GM23248 (cell line): ENCODE results near the gene MAPK8. TPM values are rescaled to one million over a fixed set of nuclear protein-coding genes. Genes with fewer than 3 reads are reported as not detected.

ENCODE experiments used
- DNase-seq: peaks from one replicate; pipeline ENCODE4 v3.0.0-alpha.2; 2015
- H2AFZ ChIP-seq: fragments of 200-600 bp; sonication (generic); 2 replicates; pipeline ENCODE4 v1.6.1; 2016; ENCODE audit warnings: antibody characterized with exemption
- H3F3A ChIP-seq: fragments of 200-600 bp; sonication (generic); 2 replicates; pipeline ENCODE4 v1.6.1; 2016; ENCODE audit warnings: mild to moderate bottlenecking, antibody characterized with exemption, mixed run types; ENCODE audit not compliant: insufficient read depth
- H3K27ac ChIP-seq: fragments of 200-600 bp; sonication (generic); 2 replicates; pipeline ENCODE4 v1.5.1; 2016; ENCODE audit warnings: mild to moderate bottlenecking
- H3K27me3 ChIP-seq: fragments of 200-600 bp; sonication (generic); replicated peaks from 2 replicates; pipeline ENCODE4 v1.6.1; 2016; ENCODE audit warnings: mild to moderate bottlenecking; ENCODE audit not compliant: insufficient read depth
- H3K36me3 ChIP-seq: fragments of 200-600 bp; sonication (generic); 2 replicates; pipeline ENCODE4 v1.6.1; 2016; ENCODE audit warnings: low read depth, mild to moderate bottlenecking
- H3K4me1 ChIP-seq: fragments of 200-600 bp; sonication (generic); 2 replicates; pipeline ENCODE4 v1.6.1; 2016; ENCODE audit warnings: mild to moderate bottlenecking; ENCODE audit not compliant: insufficient read depth
- H3K4me2 ChIP-seq: fragments of 200-600 bp; sonication (generic); one replicate; pipeline ENCODE4 v1.6.1; 2016; ENCODE audit warnings: mild to moderate bottlenecking; ENCODE audit not compliant: unreplicated experiment
- H3K4me3 ChIP-seq: fragments of 200-600 bp; sonication (generic); 2 replicates; pipeline ENCODE4 v1.5.1; 2016; ENCODE audit warnings: mild to moderate bottlenecking
- H3K79me2 ChIP-seq: fragments of 200-600 bp; sonication (generic); 2 replicates; pipeline ENCODE4 v1.6.1; 2016; ENCODE audit warnings: mild to moderate bottlenecking; ENCODE audit not compliant: insufficient read depth
- H3K9ac ChIP-seq: fragments of 200-600 bp; sonication (generic); 2 replicates; pipeline ENCODE4 v1.6.1; 2016; ENCODE audit warnings: mild to moderate bottlenecking
- H3K9me2 ChIP-seq: fragments of 200-600 bp; sonication (generic); 2 replicates; pipeline ENCODE4 v1.6.1; 2016; ENCODE audit warnings: mixed run types, mild to moderate bottlenecking, moderate library complexity; ENCODE audit not compliant: insufficient read depth
- H3K9me3 ChIP-seq: fragments of 200-600 bp; sonication (generic); one replicate; pipeline ENCODE4 v1.6.1; 2017; ENCODE audit warnings: low read depth
- H4K20me1 ChIP-seq: fragments of 200-600 bp; sonication (generic); 2 replicates; pipeline ENCODE4 v1.6.0; 2016; ENCODE audit not compliant: insufficient read depth
- EZH2 ChIP-seq: fragments of 200-600 bp; sonication (generic); IDR thresholded peaks from 2 replicates; pipeline ENCODE4 v1.6.1; 2018; ENCODE audit warnings: antibody characterized with exemption, mild to moderate bottlenecking; ENCODE audit not compliant: insufficient read depth, poor library complexity, severe bottlenecking
- EZH2phosphoT487 ChIP-seq: fragments of 200-600 bp; sonication (generic); IDR thresholded peaks from 2 replicates; pipeline ENCODE4 v1.6.1; 2018; ENCODE audit warnings: antibody characterized with exemption, moderate library complexity, mild to moderate bottlenecking, low read depth; ENCODE audit not compliant: insufficient read depth
- WGBS, 2 experiments: methylation state at CpG; one replicate each; pipeline ENCODE4 v1.1.6; 2015 to 2017; ENCODE audit warnings: low lambda C conversion rate in 2 of 2, low coverage in 1 of 2; ENCODE audit errors: missing lambda C conversion rate in 2 of 2; 5-methylcytosine and 5-hydroxymethylcytosine counted together
- in situ Hi-C: fragments of 300-500 bp; cut with MboI; formaldehyde crosslinking; loops from 2 replicates; pipeline ENCODE4 v1.15.0; 2020
- polyA plus RNA-seq: library from polyadenylated mRNA; unstranded; fragments of >200 nt; fragmentation: Nextera tagmentation; extraction: Ambion mirVana; gene quantifications from 2 replicates; pipeline ENCODE4 v1.2.1, GENCODE V29; 2016
- total RNA-seq: library from RNA; depleted of rRNA; stranded (reverse); fragments of >200 nt; shearing (Covaris generic); gene quantifications from 2 replicates; pipeline ENCODE4 v1.2.3, GENCODE V29; 2014

The MAPK8 gene
- total and polyA plus RNA-seq, 2 experiments from 2014 or later, result 44.4 to 78.7 TPM

- Histone ChIP-seq H4K20me1 (no peaks in the 10 kb centered on the region), H3K4me3 (no peak overlapping the region), H3K9me3 (no peaks in the 10 kb centered on the region), H3K9me2 (no peaks in the 10 kb centered on the region), H3K4me1 (no peaks in the 10 kb centered on the region), H3K36me3 (peaks cover 19% of the 10 kb centered on the region), H3K9ac (no peak overlapping the region), H3K4me2 (no peak overlapping the region), H3K27me3 (no peaks in the 10 kb centered on the region), H3K79me2 (no peaks in the 10 kb centered on the region), H2AFZ (no peak overlapping the region), H3K27ac (no peak overlapping the region), H3F3A (no peaks in the 10 kb centered on the region)
- DNase-seq, result no peak
- no peak for TF ChIP-seq EZH2
- TF ChIP-seq EZH2phosphoT487, result no peak
- in situ Hi-C loops, result no loop called here
- 96 to 99% methylated on average over 4 of the region's 4 CpGs for WGBS, 2 experiments
These were observed 117.4 kb downstream of the MAPK8 start for GRCh38 chr10:48423884-48424283.

GRCh38 chr10:48428896-48429295, 122.4 kb downstream of the MAPK8 start:
- peaks cover 32% of the 10 kb centered on the region for H3K36me3 ChIP-seq
- in situ Hi-C loops, result no loop called here

GRCh38 chr10:48429309-48429708, 122.8 kb downstream of the MAPK8 start:
- Histone ChIP-seq H3K27ac (no peak overlapping the region), H4K20me1 (no peaks in the 10 kb centered on the region), H3K9me3 (no peaks in the 10 kb centered on the region), H3K36me3 (peaks cover 32% of the 10 kb centered on the region), H3K4me1 (no peaks in the 10 kb centered on the region), H3K9ac (no peak overlapping the region), H3K79me2 (no peaks in the 10 kb centered on the region), H3K4me3 (no peak overlapping the region), H2AFZ (no peak overlapping the region), H3F3A (peaks cover 15% of the 10 kb centered on the region), H3K4me2 (no peak overlapping the region), H3K27me3 (no peaks in the 10 kb centered on the region), H3K9me2 (no peaks in the 10 kb centered on the region)
- no peak for DNase-seq
- in situ Hi-C loops, result no loop called here
- 95 to 100% methylated on average over 1 of the region's 1 CpG for WGBS, 2 experiments
- TF ChIP-seq EZH2phosphoT487 (no peak), EZH2 (no peak)

More at GRCh38 chr10:48428896-48429295, 122.4 kb downstream of the MAPK8 start:
- Histone ChIP-seq H3K4me2 (no peak overlapping the region), H2AFZ (no peak overlapping the region), H3K9ac (no peak overlapping the region), H3K4me3 (no peak overlapping the region), H3F3A (peaks cover 11% of the 10 kb centered on the region), H3K9me2 (no peaks in the 10 kb centered on the region), H3K9me3 (no peaks in the 10 kb centered on the region), H3K4me1 (no peaks in the 10 kb centered on the region), H4K20me1 (no peaks in the 10 kb centered on the region), H3K27ac (no peak overlapping the region), H3K27me3 (no peaks in the 10 kb centered on the region), H3K79me2 (no peaks in the 10 kb centered on the region)
- TF ChIP-seq EZH2 (no peak), EZH2phosphoT487 (no peak)
- 98 to 100% methylated on average over 3 of the region's 3 CpGs for WGBS, 2 experiments
- no peak for DNase-seq

- H4K20me1 ChIP-seq, result no peaks in the 10 kb centered on the region
- no peaks in the 10 kb centered on the region for H3K27me3 ChIP-seq
- DNase-seq, result no peak
- TF ChIP-seq EZH2phosphoT487, result no peak
- TF ChIP-seq EZH2, result no peak
- H3K4me1 ChIP-seq, result no peaks in the 10 kb centered on the region
- no peak overlapping the region for H3K27ac ChIP-seq
- H3K9me2 ChIP-seq, result no peaks in the 10 kb centered on the region
- in situ Hi-C loops, result no loop called here
- H3F3A ChIP-seq, result peaks cover 19% of the 10 kb centered on the region
- 96 to 100% methylated on average over 4 of the region's 4 CpGs for WGBS, 2 experiments
- no peak overlapping the region for H3K4me2 ChIP-seq
- H2AFZ ChIP-seq, result no peak overlapping the region
- H3K4me3 ChIP-seq, result no peak overlapping the region
- H3K36me3 ChIP-seq, result peaks cover 32% of the 10 kb centered on the region
- no peaks in the 10 kb centered on the region for H3K9me3 ChIP-seq
- no peaks in the 10 kb centered on the region for H3K79me2 ChIP-seq
- H3K9ac ChIP-seq, result no peak overlapping the region
These were observed 124.0 kb downstream of the MAPK8 start for GRCh38 chr10:48430402-48430993.

GRCh38 chr10:48431871-48432270, 125.4 kb downstream of the MAPK8 start:
- no peaks in the 10 kb centered on the region for H3K4me1 ChIP-seq
- DNase-seq, result no peak
- no peaks in the 10 kb centered on the region for H3K27me3 ChIP-seq
- no peaks in the 10 kb centered on the region for H3K79me2 ChIP-seq
- no peak overlapping the region for H3K27ac ChIP-seq
- H4K20me1 ChIP-seq, result no peaks in the 10 kb centered on the region
- peaks cover 22% of the 10 kb centered on the region for H3F3A ChIP-seq
- no peaks in the 10 kb centered on the region for H3K9me2 ChIP-seq
- H3K4me2 ChIP-seq, result no peak overlapping the region
- H3K9me3 ChIP-seq, result no peaks in the 10 kb centered on the region
- H3K36me3 ChIP-seq, result peaks cover 25% of the 10 kb centered on the region
- H3K4me3 ChIP-seq, result no peak overlapping the region
- no peak for TF ChIP-seq EZH2phosphoT487
- no peak for TF ChIP-seq EZH2
- no peak overlapping the region for H2AFZ ChIP-seq
- in situ Hi-C loops, result no loop called here
- no peak overlapping the region for H3K9ac ChIP-seq
